HG02588 (cell line): Measurements from ENCODE around the gene SPC24.
"Not testable (repeated sequence)": the region's sequence is repeated elsewhere in the genome, so short reads cannot be mapped to it uniquely, and the experiment has no call there.

ENCODE experiments used
- ATAC-seq: cut with Tn5 transposase; IDR thresholded peaks from one replicate; pipeline ENCODE4 v1.9.1; 2021; ENCODE audit warnings: mild to moderate bottlenecking, moderate library complexity; ENCODE audit not compliant: unreplicated experiment

Gene SPC24

GRCh38 chr19:11166281-11167142 lies 10.9 kb upstream of the SPC24 start:
- ATAC-seq: no peak

- ATAC-seq: no peak
Measured at GRCh38 chr19:11165486-11166030, 10.0 kb upstream of the SPC24 start.

GRCh38 chr19:11164879-11165406 lies 9.4 kb upstream of the SPC24 start:
- no peak for ATAC-seq

- ATAC-seq: no peak
Measured at GRCh38 chr19:11164296-11164695, 8.7 kb upstream of the SPC24 start.

GRCh38 chr19:11160440-11160768 lies 4.8 kb upstream of the SPC24 start:
- ATAC-seq: not testable (repeated sequence)

- no peak for ATAC-seq
Measured at GRCh38 chr19:11159598-11160439, 4.2 kb upstream of the SPC24 start.

- ATAC-seq: no peak
Measured at GRCh38 chr19:11154683-11155047, 917 bp downstream of the SPC24 start.

- no peak for ATAC-seq
Measured at GRCh38 chr19:11152318-11153062, 3.1 kb downstream of the SPC24 start.

- no peak for ATAC-seq
Measured at GRCh38 chr19:11151181-11151580, 4.4 kb downstream of the SPC24 start.

- no peak for ATAC-seq
Measured at GRCh38 chr19:11148001-11148400, 7.6 kb downstream of the SPC24 start.

GRCh38 chr19:11145536-11145924 lies 10.1 kb downstream of the SPC24 start:
- no peak for ATAC-seq

- ATAC-seq: no peak
Measured at GRCh38 chr19:11142528-11143171, 12.9 kb downstream of the SPC24 start.

- no peak for ATAC-seq
Measured at GRCh38 chr19:11141937-11142527, 13.6 kb downstream of the SPC24 start.

- ATAC-seq: no peak
Measured at GRCh38 chr19:11140896-11141295, 14.7 kb downstream of the SPC24 start.

GRCh38 chr19:11140023-11140538 lies 15.5 kb downstream of the SPC24 start:
- ATAC-seq: not testable (repeated sequence)

GRCh38 chr19:11138601-11139300 lies 16.8 kb downstream of the SPC24 start:
- no peak for ATAC-seq

- no peak for ATAC-seq
Measured at GRCh38 chr19:11137542-11138384, 17.8 kb downstream of the SPC24 start.

GRCh38 chr19:11136400-11137101 lies 19.0 kb downstream of the SPC24 start:
- no peak for ATAC-seq
